NCI-H1694 treated with DMSO at 0.1 percent for 48 hours (cell line): ENCODE measurements around the gene MYLK.
"Not testable (repeated sequence)": the region's sequence is repeated elsewhere in the genome, so short reads cannot be mapped to it uniquely, and the experiment has no call there.

Source experiments
- DNase-seq: peaks from one replicate; lab custom pipeline; 2025; lab: John Stamatoyannopoulos, UW

MYLK gene

GRCh38 chr3:123884203-123884831, at the start of gene MYLK:
Gene MYLK, minus strand, starts transcription at chr3:123884332. Its CDS starts 90,491 bp downstream, at chr3:123793841.
- DNase-seq, result peak; percentile 80

- no peak for DNase-seq
Observed at GRCh38 chr3:123930445-123930844, 46.3 kb upstream of the MYLK start.

- DNase-seq, result no peak
Observed at GRCh38 chr3:123929325-123929724, 45.2 kb upstream of the MYLK start.

GRCh38 chr3:123926396-123926795, 42.3 kb upstream of the MYLK start:
- DNase-seq, result no peak

GRCh38 chr3:123920868-123921267, 36.7 kb upstream of the MYLK start:
- DNase-seq, result no peak

- DNase-seq, result no peak
Observed at GRCh38 chr3:123920383-123920782, 36.3 kb upstream of the MYLK start.

GRCh38 chr3:123919353-123919752, 35.2 kb upstream of the MYLK start:
- no peak for DNase-seq

- no peak for DNase-seq
Observed at GRCh38 chr3:123914829-123915228, 30.7 kb upstream of the MYLK start.

GRCh38 chr3:123909785-123910184, 25.7 kb upstream of the MYLK start:
- no peak for DNase-seq

GRCh38 chr3:123907720-123908119, 23.6 kb upstream of the MYLK start:
- DNase-seq, result no peak

- no peak for DNase-seq
Observed at GRCh38 chr3:123899300-123899865, 15.3 kb upstream of the MYLK start.

- DNase-seq, result no peak
Observed at GRCh38 chr3:123893012-123893411, 8.9 kb upstream of the MYLK start.

GRCh38 chr3:123892195-123892594, 8.1 kb upstream of the MYLK start:
- no peak for DNase-seq

GRCh38 chr3:123890991-123891390, 6.9 kb upstream of the MYLK start:
- DNase-seq, result not testable (repeated sequence)

GRCh38 chr3:123890162-123890561, 6.0 kb upstream of the MYLK start:
- not testable (repeated sequence) for DNase-seq

- DNase-seq, result no peak
Observed at GRCh38 chr3:123884993-123885392, 861 bp upstream of the MYLK start.

GRCh38 chr3:123883701-123884202, 380 bp downstream of the MYLK start:
- no peak for DNase-seq

GRCh38 chr3:123883111-123883510, 1.0 kb downstream of the MYLK start:
- no peak for DNase-seq

- no peak for DNase-seq
Observed at GRCh38 chr3:123881771-123882170, 2.4 kb downstream of the MYLK start.

GRCh38 chr3:123880998-123881561, 3.1 kb downstream of the MYLK start:
- DNase-seq, result no peak

- no peak for DNase-seq
Observed at GRCh38 chr3:123878807-123879206, 5.3 kb downstream of the MYLK start.

- DNase-seq, result no peak
Observed at GRCh38 chr3:123877965-123878364, 6.2 kb downstream of the MYLK start.

GRCh38 chr3:123877466-123877865, 6.7 kb downstream of the MYLK start:
- no peak for DNase-seq

- no peak for DNase-seq
Observed at GRCh38 chr3:123876858-123877257, 7.3 kb downstream of the MYLK start.
